Peyer's patch (tissue), 4 donors: ENCODE measurements around the gene POC1A.

ENCODE experiments used
- CTCF ChIP-seq, 6 experiments: fragments of 450-650 bp in 4 of 6; fragments of 200-600 bp in 2 of 6; sonication (generic) in 1 of 6; IDR thresholded peaks; one replicate each; pipeline ENCODE4 v1.5.1; 2017 to 2019; ENCODE audit warnings: antibody characterized with exemption in 6 of 6, mild to moderate bottlenecking in 3 of 6, moderate library complexity in 1 of 6
- POLR2A ChIP-seq, 2 donors: fragments of 450-650 bp; IDR thresholded peaks; one replicate each; pipeline ENCODE4 v1.5.1; 2017; ENCODE audit warnings: antibody characterized with exemption in 2 of 2, mild to moderate bottlenecking in 2 of 2, moderate library complexity in 2 of 2

DNA sequence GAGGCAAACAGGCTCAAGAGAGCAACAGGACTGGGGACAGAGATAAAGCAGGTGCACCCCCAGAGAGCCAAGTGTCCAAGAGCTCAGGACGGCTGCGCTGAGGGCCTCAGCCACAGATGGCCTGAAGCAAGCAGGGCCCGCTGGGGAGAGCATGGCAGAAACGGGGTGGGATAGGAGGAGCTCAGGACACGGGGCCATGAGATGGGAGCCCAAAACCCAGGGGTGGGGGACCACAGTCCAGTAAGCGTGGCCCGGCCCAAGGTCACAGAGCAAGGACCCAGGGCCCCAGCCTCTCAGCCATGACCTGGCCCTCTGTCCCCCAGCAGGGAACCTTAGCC, 107.4 kb downstream of the POC1A start:
- no peak for TF ChIP-seq CTCF (IDR thresholded peaks at IDR 0.05)
- no peak for TF ChIP-seq POLR2A (IDR thresholded peaks at IDR 0.05)
